ENCODE results near the gene MALRD1.

- TF ChIP-seq POLR2A (IDR thresholded peaks at IDR 0.05) (no peak), CTCF (IDR thresholded peaks at IDR 0.05 in 8 of 11, conservative IDR thresholded peaks at IDR 0.05 in 3 of 11) (no peak), POLR2AphosphoS5 (IDR thresholded peaks at IDR 0.05) (no peak)
Observed at GRCh38 chr10:19706904-19707303, 658.3 kb downstream of the MALRD1 start.
